ENCODE results near the gene GLIS1. TPM values are rescaled to one million over a fixed set of nuclear protein-coding genes. Genes with fewer than 3 reads are reported as not detected.
"Not testable (repeated sequence)": the region's sequence is repeated elsewhere in the genome, so short reads cannot be mapped to it uniquely, and the experiment has no call there.

The GLIS1 gene
- total and polyA plus RNA-seq, 8 donors: 0.06 to 0.26 (median 0.13) TPM; not detected in 4

- FAIRE-seq (no peak), ATAC-seq (no peak), DNase-seq (peak in 1 of 6 donors; percentile 12)
- intact Hi-C loops (cut with DNase I): no loop called here
- no peak overlapping the region for H3K4me3 ChIP-seq
- TF ChIP-seq CTCF (IDR thresholded peaks at IDR 0.05): no peak
- 85 to 92% methylated on average over 3 of the region's 3 CpGs for WGBS, 2 donors
- no peak overlapping the region for H3K27ac ChIP-seq
- no peaks in the 10 kb centered on the region for H3K36me3 ChIP-seq
- H3K27me3 ChIP-seq: no peaks in the 10 kb centered on the region
- no peaks in the 10 kb centered on the region for H3K4me1 ChIP-seq
- no peaks in the 10 kb centered on the region for H3K9me3 ChIP-seq
These were observed 182.2 kb downstream of the GLIS1 start for GRCh38 chr1:53556657-53557227.

- H3K9me3 ChIP-seq; H3K4me3 ChIP-seq; ATAC-seq; H3K36me3 ChIP-seq; DNase-seq; H3K27me3 ChIP-seq; H3K27ac ChIP-seq; FAIRE-seq; H3K4me1 ChIP-seq; intact Hi-C loops (cut with DNase I): not testable (repeated sequence)
- WGBS, 2 donors: 85 to 86% methylated on average over 2 of the region's 2 CpGs
These were observed 183.2 kb downstream of the GLIS1 start for GRCh38 chr1:53555620-53556326.

- Histone ChIP-seq H3K36me3 (no peaks in the 10 kb centered on the region), H3K27ac (no peak overlapping the region), H3K27me3 (no peaks in the 10 kb centered on the region), H3K9me3 (no peaks in the 10 kb centered on the region), H3K4me1 (no peaks in the 10 kb centered on the region), H3K4me3 (no peak overlapping the region)
- FAIRE-seq (no peak), DNase-seq (peak in 2 of 6 donors; percentile 20 to 34), ATAC-seq (no peak)
- intact Hi-C loops (cut with DNase I): no loop called here
- 78 to 83% methylated on average over 11 of the region's 11 CpGs for WGBS, 2 donors
- no peak for TF ChIP-seq CTCF (IDR thresholded peaks at IDR 0.05)
These were observed 184.2 kb downstream of the GLIS1 start for GRCh38 chr1:53554592-53555305.

- H3K4me1 ChIP-seq: no peaks in the 10 kb centered on the region
- TF ChIP-seq CTCF (IDR thresholded peaks at IDR 0.05): no peak
- no peaks in the 10 kb centered on the region for H3K9me3 ChIP-seq
- H3K27me3 ChIP-seq: no peaks in the 10 kb centered on the region
- ATAC-seq (no peak), DNase-seq (peak in 2 of 6 donors; percentile 16 to 37), FAIRE-seq (no peak)
- intact Hi-C loops (cut with DNase I): no loop called here
- H3K27ac ChIP-seq: no peak overlapping the region
- H3K4me3 ChIP-seq: no peak overlapping the region
- H3K36me3 ChIP-seq: no peaks in the 10 kb centered on the region
- 75 to 78% methylated on average over 8 of the region's 8 CpGs for WGBS, 2 donors
These were observed 185.0 kb downstream of the GLIS1 start for GRCh38 chr1:53553734-53554509.
